Renal cortex interstitium (tissue), 11 donors: ENCODE results near the gene C14orf132. TPM values are rescaled to one million over a fixed set of nuclear protein-coding genes. Genes with fewer than 3 reads are reported as not detected.

Experiments used
- DNase-seq, 11 donors: peaks; one replicate each; pipeline ENCODE4 v3.0.0-alpha.2; 2013; ENCODE audit warnings: low read depth in 9 of 11, low spot score in 4 of 11; ENCODE audit errors: extremely low read depth in 1 of 11
- polyA plus RNA-seq, 3 donors: library from polyadenylated mRNA; unstranded; fragments of 120-200 nt; gene quantifications; one replicate each; pipeline ENCODE4 v1.2.1, GENCODE V29; 2013; ENCODE audit not compliant: insufficient read length in 3 of 3

The C14orf132 gene
- polyA plus RNA-seq, 3 donors: 30.9 to 37.1 (median 31.4) TPM

DNA sequence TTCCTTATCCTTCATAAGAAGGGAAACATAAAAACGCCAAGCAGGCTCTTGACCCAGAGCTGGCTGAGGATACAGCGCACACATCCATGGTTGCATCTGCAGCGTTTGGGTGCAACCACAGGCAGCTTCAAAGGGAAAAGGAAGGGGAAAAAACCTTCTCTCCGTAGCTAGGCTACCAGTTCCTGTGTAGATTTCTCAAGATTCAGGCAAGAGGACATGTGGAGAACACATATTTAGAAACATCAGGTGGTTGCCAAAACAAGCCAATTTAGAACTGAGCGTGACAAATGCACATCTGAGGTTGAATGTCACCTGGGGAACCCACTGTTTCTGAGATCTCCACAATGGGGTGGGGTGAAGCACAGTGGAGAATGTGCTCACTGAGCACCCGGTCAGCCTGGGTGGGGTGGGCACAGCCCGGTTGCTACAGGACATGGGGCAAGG is 87.2 kb downstream of the C14orf132 start:
- no peak for DNase-seq

DNA sequence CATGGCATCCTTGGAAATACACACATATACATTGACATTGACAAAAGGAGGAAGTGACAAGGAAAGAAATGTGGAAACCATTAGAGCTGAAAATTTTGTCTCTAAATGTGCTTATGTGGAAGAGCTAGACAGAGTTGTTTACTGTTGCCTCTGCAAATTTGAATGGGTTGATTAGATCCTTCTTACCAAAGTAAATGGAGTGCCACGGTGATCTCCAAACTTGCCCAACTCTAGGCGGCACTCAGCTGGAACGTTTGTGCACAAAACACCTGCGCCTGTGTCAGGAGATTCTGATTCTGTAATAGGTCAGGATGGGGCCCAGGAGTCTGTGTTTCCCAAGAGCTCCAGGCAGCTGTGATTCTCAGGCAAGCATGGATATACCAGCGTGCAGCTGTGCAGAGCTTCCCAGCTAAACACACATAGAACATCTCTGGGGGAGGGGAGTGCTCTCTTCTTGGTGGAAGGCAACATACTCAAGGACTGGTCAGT is 87.7 kb downstream of the C14orf132 start:
- DNase-seq: no peak

DNA sequence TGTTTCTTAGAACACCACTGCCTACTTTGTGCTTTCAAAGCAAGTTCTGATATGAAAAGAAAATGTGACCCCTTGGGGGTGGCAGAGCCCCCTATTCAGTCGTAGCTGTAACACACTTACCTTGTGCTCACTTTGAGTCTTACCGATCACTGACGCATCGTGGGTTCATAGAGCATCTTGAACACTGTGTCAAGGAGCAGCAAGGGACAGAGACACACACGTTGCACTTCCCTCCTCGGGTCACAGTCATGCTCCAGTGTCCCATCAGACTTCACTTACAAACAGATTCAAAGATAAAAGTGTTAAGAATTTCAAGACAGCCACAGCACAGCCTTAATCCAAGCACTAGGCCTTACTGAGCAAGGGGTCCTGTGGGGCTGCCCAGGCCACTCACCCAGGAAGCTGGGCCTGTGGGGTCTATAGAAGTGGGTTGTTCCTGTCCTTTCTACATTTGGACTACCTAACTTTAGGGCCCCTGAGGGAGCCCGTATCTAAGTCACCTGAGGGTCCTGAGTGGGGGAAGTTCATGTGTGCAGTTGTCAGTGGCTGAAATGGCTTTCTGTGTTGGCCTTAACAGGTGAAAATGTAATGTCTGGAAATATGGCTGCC is 90.1 kb downstream of the C14orf132 start:
- no peak for DNase-seq

DNA sequence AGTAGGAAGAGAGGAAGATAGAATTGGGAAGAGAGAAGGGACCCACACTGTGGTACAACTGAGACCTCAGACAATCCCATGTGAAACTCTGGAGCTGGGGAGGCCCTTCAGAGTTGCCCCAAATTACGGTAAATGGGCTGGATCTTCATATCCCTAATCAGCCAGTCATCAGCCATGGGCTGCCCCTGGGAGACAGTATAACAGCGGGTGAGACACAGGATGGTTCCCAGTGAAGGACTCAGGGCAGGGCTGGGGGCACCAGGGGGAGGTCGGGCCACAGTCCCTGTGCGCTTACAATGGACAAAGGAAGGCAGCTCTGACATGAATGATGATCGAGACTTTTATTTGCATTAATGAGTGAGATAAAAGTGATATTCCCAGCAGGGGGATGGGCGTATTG is 91.2 kb downstream of the C14orf132 start:
- DNase-seq: no peak

DNA sequence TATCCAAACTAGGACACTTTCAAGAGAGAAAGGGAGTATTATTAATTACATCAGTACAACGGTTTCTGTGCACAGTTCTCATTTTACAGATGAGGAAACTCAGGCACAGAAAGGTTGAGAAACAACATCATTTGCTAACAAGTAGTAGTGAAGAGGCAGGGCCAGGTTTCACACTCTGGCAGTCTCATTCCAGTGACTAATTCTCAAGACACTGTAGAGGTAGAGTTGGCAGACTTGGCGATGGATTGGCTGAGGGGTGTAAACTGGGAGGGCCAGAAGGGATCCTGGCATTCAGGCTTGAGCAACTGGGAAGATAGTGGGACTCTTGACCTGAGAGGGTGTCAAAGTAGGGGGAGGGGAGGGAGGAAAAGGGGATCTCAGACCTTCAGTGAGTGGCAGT is 91.7 kb downstream of the C14orf132 start:
- no peak for DNase-seq

DNA sequence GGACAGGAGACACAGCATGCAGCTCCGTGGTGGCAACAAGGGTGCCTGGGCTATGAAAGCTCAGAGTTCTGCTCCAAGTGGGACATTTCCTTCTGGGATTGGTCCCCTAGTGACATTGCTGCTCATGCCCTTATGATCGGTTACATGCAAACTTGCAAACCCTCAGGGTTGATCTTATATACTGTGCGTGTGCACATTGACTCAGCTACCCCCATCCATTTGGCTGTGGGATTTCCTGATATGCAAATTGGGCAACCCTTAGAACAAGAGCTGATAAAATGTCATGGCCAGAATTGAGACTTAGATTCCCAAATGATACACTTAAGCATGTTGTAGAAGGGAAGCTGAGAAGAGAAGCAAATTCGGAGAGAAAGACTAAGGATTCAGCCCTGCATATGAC is 92.7 kb downstream of the C14orf132 start:
- DNase-seq: no peak

DNA sequence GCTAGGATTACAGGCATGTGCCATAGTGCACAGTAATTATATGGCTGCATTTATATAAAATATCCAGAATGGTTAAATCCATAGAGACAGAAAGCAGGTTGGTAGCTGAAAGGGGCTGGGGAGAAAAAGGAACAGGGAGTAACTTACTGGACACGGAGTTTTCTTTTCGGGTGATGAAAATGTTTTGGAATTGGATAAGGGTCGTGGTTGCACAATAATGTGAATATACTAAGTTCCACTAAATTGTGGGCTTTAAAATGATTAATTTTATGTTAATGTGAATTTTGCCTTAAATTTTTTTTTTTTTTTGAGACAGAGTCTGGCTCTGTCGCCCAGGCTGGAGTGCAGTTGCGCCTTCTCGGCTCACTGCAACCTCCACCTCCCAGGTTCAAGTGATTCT is 95.3 kb downstream of the C14orf132 start:
- no peak for DNase-seq

DNA sequence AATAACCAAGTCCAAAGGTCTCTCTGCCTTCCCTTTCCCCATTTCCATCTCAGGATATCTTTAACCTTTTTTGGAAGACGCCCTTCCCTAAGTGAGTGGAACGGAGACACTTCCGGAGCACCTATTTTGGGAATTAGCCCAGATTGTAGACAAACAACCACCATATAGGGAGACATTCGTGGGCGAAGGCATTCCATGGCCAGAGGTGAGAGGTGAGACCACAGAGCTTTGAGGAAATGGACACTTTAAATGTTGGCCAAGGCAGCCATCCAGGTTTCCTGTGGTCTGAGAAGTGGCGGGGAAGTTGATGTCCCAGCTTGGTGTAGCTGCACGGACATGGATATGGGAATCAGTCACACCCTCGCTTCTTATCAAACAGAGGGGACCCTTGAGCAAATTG is 96.1 kb downstream of the C14orf132 start:
- no peak for DNase-seq

DNA sequence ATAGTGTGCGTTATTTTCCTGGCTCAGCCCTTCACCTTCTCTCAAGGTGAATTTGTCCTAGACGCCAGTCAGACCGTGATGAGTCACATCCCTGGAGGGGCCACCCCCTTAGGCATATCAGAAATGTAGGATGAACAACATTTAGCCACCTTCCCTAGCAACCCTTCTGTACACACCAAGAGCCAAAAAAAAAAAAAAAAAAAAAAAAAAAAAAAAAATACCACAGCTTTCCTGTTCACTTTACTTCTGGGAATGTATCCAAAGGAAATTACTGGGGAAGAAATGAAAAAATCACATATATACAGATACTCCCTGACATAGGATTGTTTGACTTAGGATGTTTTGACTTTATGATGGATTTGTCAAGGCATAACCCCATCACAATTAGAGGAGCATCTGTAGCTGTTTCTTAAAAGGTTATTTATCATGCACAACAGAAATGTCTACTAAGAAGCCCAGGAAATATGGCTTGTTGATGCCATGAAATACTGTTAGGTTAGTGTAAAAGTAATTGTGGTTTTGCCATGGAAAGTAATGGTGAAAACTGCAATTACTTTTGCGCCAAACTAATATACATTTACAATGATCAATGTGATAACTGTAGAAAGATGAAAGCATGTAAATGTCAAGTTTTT is 97.3 kb downstream of the C14orf132 start:
- DNase-seq: no peak

DNA sequence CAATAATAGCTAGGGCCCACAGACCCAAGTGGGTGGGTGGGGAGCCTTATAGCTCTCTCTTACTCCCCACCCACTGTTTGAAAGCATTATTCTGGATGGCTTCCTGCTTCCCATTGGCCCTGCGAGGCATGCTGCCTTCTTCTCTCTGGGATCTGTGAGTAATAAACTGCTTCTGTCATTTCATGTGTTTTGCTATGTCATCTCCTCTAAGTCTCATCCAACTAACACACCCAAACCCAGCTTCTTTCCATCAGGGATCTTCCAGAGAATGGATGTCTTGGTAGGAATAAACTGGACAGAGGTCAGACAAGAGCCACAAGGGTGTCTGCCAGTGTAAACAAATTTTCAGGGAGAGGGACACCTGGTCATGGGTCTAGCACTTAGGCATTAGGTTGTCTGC is 99.1 kb downstream of the C14orf132 start:
- no peak for DNase-seq

DNA sequence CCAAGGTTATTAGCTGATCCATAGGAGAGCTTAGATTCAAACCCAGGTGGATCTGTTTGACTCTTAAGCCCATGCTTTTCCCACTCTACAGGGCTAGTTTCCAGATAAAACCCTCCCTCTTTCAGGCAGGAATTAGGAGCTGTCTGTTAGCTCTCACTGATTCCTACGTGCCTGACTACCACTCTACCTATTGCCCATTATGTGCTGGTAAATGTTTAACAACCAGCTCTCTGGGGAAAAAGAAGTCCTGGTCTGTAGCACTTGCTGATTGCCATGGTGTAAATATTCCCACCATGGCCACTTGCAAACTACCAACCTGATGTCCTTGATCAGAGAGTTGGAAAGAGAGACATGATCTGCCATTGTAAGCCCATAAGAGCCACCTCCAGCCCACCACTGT is 100.0 kb downstream of the C14orf132 start:
- DNase-seq: no peak

DNA sequence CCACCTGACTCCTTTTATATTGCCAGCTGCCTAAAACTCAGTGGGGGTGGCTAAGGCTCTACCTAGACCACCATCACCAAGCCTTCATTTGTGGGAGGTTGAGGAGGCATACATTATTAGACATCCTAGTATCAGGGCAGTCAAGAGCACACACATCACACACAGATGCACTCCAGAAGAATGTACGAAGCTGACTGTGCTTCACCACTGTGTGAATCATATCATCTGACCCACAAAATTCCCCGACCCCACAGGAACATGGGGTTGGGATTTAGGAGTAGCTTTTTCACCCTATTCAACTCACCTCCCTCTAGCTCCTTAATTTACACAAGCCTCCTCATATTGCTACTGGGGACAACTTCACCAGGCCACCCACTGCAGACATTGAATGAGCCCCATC is 100.7 kb downstream of the C14orf132 start:
- DNase-seq: no peak

DNA sequence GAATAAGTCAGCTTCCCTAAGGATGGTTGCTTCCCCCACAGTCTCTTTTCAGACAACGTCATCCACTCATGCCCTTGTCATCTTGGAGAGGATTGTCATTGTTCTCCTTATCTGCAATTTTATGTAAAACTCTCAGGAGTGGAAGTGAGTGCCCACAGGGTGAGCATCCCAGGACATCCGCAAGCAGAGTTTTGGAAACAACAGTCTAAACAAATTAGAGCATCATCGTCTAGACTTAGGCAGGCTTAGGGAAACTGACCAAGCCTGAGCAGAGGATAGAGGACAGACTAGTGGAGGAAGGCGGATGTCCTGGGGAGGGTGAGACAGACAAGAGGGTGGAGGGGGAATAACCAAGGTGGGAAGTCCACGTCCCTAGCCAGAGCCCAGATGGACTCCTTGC is 101.8 kb downstream of the C14orf132 start:
- DNase-seq: no peak

Other genes with a start within 250 kb of the C14orf132 start
- under 1 TPM; 0.25 to 0.71 (median 0.32) TPM for gene TUNAR, start 162.5 kb upstream of the C14orf132 start, polyA plus RNA-seq
- gene BDKRB2, start 165.5 kb downstream of the C14orf132 start, polyA plus RNA-seq: 1 to 10 TPM; 3.3 to 5.2 (median 3.5) TPM
- 1 to 10 TPM in 1 of 3 donors, under 1 TPM in 2; 0.23 to 1.0 (median 0.52) TPM for gene BDKRB1, start 216.8 kb downstream of the C14orf132 start, polyA plus RNA-seq